Measurements from ENCODE around the gene CIAO2A.
A peak's percentile ranks its signal among the peaks of the same experiment; 100 is the strongest.

DNA sequence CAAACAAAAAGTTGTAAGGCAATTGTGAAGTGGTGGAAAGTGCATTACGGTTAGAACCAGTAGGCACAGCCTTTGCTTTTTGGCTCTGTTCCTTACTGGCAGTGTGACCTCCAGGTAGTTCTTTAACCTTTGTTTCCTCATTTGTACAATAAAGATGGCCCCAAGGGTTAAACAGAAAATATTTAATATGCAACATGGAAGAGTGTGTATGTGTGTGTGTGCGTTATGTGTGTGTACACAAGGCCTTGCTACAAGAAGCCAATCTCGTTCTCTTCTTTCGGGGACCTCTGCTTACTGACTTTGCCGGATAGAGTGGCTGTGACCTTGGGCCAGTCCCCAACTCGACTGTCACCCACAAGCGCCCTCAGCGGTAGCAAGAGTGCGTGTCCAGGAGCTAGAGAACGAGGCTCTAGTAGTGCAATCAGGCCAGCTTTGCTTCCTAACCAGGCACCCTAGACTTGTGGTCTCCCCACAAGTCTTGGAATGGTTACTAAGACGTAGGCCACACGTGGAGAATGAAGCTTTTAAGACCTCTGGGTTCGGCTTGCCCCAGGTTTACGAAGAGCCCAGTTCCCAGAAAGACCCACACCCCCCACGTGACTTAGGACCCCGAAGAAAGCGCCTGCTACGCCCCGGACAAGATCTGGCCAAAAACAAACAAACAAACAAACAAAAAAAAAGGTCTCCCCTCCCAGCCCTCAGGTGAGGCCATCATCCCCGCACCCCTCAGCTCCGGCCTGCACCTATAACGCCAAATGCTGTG is 593 bp downstream of the CIAO2A start:
- no peak for TF ChIP-seq EZH2phosphoT487 (IDR thresholded peaks at IDR 0.05; ENCODE audit: borderline replicate concordance)
- TF ChIP-seq, protein P1, sequence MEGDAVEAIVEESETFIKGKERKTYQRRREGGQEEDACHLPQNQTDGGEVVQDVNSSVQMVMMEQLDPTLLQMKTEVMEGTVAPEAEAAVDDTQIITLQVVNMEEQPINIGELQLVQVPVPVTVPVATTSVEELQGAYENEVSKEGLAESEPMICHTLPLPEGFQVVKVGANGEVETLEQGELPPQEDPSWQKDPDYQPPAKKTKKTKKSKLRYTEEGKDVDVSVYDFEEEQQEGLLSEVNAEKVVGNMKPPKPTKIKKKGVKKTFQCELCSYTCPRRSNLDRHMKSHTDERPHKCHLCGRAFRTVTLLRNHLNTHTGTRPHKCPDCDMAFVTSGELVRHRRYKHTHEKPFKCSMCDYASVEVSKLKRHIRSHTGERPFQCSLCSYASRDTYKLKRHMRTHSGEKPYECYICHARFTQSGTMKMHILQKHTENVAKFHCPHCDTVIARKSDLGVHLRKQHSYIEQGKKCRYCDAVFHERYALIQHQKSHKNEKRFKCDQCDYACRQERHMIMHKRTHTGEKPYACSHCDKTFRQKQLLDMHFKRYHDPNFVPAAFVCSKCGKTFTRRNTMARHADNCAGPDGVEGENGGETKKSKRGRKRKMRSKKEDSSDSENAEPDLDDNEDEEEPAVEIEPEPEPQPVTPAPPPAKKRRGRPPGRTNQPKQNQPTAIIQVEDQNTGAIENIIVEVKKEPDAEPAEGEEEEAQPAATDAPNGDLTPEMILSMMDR (conservative IDR thresholded peaks at IDR 0.05; ENCODE audit: low read length) = peak; percentile 47
